Lower lobe of right lung (tissue), 2 donors: ENCODE measurements around the gene DIS3L2. TPM values are rescaled to one million over a fixed set of nuclear protein-coding genes. Genes with fewer than 3 reads are reported as not detected.

Experiments
- ATAC-seq, 2 donors: fragments of 200-7000 bp; cut with Tn5 transposase; one replicate each; pipeline ENCODE4 v1.9.1; 2020 to 2022; ENCODE audit warnings: mild to moderate bottlenecking in 2 of 2, moderate library complexity in 2 of 2
- DNase-seq: peaks from one replicate; pipeline ENCODE4 v3.0.0-alpha.2; 2020
- H3K27ac ChIP-seq: fragments of 200-600 bp; one replicate; pipeline ENCODE4 v1.8.0; 2022
- H3K27me3 ChIP-seq: fragments of 200-600 bp; one replicate; pipeline ENCODE4 v1.8.0; 2022; ENCODE audit warnings: low read depth
- H3K36me3 ChIP-seq: fragments of 200-600 bp; one replicate; pipeline ENCODE4 v1.8.0; 2022; ENCODE audit warnings: mild to moderate bottlenecking
- H3K4me1 ChIP-seq: fragments of 200-600 bp; one replicate; pipeline ENCODE4 v1.8.0; 2022
- H3K4me3 ChIP-seq: fragments of 200-600 bp; one replicate; pipeline ENCODE4 v1.8.0; 2022; ENCODE audit warnings: mild to moderate bottlenecking
- H3K9me3 ChIP-seq: fragments of 200-600 bp; one replicate; pipeline ENCODE4 v1.8.0; 2022
- CTCF ChIP-seq: fragments of 200-600 bp; IDR thresholded peaks from one replicate; pipeline ENCODE4 v1.8.0; 2022; ENCODE audit warnings: antibody characterized with exemption, mild to moderate bottlenecking
- intact Hi-C: fragments of 100-400 bp; cut with DNase I; formaldehyde crosslinking; loops from one replicate; pipeline ENCODE4 v1.11.0; 2022
- total RNA-seq: library from RNA; stranded (reverse); fragmentation: NEBNext Ultra II Directional; extraction: Animal tissue kit (Norgen Biotek cat#: 25700); gene quantifications from one replicate; pipeline ENCODE4 v1.2.1, GENCODE V29; 2021
- donor health status: DM: no; HTN: yes; CAD: no; lungs with severe emphysema.

DIS3L2 gene
- total RNA-seq, 1 donor from 2014 or later, result 34.4 TPM

GRCh38 chr2:232085164-232085563 lies 123.7 kb downstream of the DIS3L2 start:
- no peaks in the 10 kb centered on the region for H3K4me1 ChIP-seq
- H3K9me3 ChIP-seq, result no peaks in the 10 kb centered on the region
- intact Hi-C loops, result no loop called here
- H3K27ac ChIP-seq, result no peak overlapping the region
- TF ChIP-seq CTCF, result no peak
- peaks cover 4% of the 10 kb centered on the region for H3K36me3 ChIP-seq
- ATAC-seq, result no peak
- H3K27me3 ChIP-seq, result no peaks in the 10 kb centered on the region
- no peak overlapping the region for H3K4me3 ChIP-seq
- DNase-seq, result no peak

- ATAC-seq (no peak), DNase-seq (no peak)
- H3K27ac ChIP-seq, result no peak overlapping the region
- H3K9me3 ChIP-seq, result no peaks in the 10 kb centered on the region
- TF ChIP-seq CTCF, result no peak
- intact Hi-C loops, result no loop called here
- H3K27me3 ChIP-seq, result no peaks in the 10 kb centered on the region
- H3K4me1 ChIP-seq, result no peaks in the 10 kb centered on the region
- H3K4me3 ChIP-seq, result no peak overlapping the region
- peaks cover 4% of the 10 kb centered on the region for H3K36me3 ChIP-seq
Measured at GRCh38 chr2:232085826-232086425, 124.4 kb downstream of the DIS3L2 start.

- Histone ChIP-seq H3K36me3 (peaks cover 4% of the 10 kb centered on the region), H3K27ac (no peak overlapping the region), H3K27me3 (no peaks in the 10 kb centered on the region), H3K4me3 (no peak overlapping the region), H3K9me3 (no peaks in the 10 kb centered on the region), H3K4me1 (no peaks in the 10 kb centered on the region)
- intact Hi-C loops, result no loop called here
- no peak for ATAC-seq
- no peak for DNase-seq
- TF ChIP-seq CTCF, result no peak
Measured at GRCh38 chr2:232088771-232089170, 127.3 kb downstream of the DIS3L2 start.

DNA sequence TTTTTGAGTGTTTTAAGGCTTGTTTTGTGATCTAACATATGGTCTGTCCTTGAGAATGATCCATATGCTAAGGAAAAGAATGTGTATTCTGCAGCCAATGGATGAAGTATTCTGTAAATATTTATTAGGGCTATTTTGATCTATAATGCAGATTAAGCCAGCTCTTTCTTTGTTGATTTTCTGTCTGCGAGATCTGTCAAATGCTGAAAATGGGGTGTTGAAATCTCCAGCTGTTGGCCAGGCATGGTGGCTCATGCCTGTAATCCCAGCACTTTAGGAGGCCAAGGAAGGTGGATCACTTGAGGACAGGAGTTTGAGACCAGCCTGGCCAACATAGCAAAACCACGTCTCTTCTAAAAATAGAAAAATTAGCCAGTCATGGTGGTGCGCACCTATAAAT lies 132.7 kb downstream of the DIS3L2 start:
- ATAC-seq, result no peak
- H3K4me1 ChIP-seq, result no peaks in the 10 kb centered on the region
- no peak overlapping the region for H3K4me3 ChIP-seq
- H3K36me3 ChIP-seq, result no peaks in the 10 kb centered on the region
- no peaks in the 10 kb centered on the region for H3K9me3 ChIP-seq
- no peaks in the 10 kb centered on the region for H3K27me3 ChIP-seq
- no peak overlapping the region for H3K27ac ChIP-seq
- intact Hi-C loops, result no loop called here
- no peak for DNase-seq
- no peak for TF ChIP-seq CTCF

DNA sequence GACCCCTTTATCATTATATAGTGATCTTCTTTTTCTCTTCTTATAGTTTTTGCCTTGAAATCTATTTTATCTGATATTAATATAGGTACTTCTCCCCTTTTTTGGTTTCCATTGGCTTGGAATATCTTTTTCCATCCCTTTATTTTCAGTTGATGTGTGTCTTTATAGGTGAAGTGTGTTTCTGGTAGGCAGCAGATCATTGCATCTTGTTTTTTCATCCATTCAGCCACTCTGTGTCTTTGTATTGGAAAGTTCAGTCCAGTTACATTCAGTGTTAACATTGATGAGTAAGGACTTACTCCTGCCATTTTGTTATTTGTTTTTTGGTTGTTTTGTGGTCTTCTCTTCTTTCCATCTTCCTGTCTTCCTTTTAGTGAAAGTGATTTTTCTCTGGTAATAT lies 133.4 kb downstream of the DIS3L2 start:
- Histone ChIP-seq H3K4me3 (no peak overlapping the region), H3K9me3 (no peaks in the 10 kb centered on the region), H3K27ac (no peak overlapping the region), H3K4me1 (no peaks in the 10 kb centered on the region), H3K27me3 (no peaks in the 10 kb centered on the region), H3K36me3 (no peaks in the 10 kb centered on the region)
- no peak for TF ChIP-seq CTCF
- ATAC-seq, result no peak
- DNase-seq, result no peak
- intact Hi-C loops, result no loop called here

DNA sequence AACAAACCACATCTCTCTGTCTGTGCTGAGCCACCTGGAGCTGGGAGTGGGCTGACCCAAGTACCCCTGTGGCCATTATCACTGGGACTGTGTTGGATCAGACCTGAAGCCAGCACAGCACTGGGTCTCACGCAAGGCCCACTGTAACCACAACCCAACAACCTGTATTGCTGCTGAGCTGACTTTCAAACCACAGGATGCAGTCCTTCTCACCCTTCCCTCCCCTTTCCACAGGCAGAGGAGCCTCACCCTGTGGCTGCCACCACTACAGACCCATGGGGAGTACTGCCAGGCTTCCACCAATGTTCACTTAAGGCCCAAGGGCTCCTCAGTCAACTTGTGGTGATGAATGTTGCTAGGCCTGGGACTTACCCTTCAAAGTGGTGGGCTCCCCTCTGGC lies 135.7 kb downstream of the DIS3L2 start:
- Histone ChIP-seq H3K36me3 (no peaks in the 10 kb centered on the region), H3K4me3 (no peak overlapping the region), H3K9me3 (no peaks in the 10 kb centered on the region), H3K27me3 (no peaks in the 10 kb centered on the region), H3K4me1 (no peaks in the 10 kb centered on the region), H3K27ac (no peak overlapping the region)
- intact Hi-C loops, result no loop called here
- no peak for TF ChIP-seq CTCF
- DNase-seq (no peak), ATAC-seq (no peak)
